Body of pancreas (tissue), 4 donors: ENCODE data around the gene DLGAP1. TPM values are rescaled to one million over a fixed set of nuclear protein-coding genes. Genes with fewer than 3 reads are reported as not detected.

Experiments
- ATAC-seq: fragments of 150-250 bp; one replicate; pipeline ENCODE4 v1.9.1; 2016
- DNase-seq, 4 donors: peaks; one replicate each; pipeline ENCODE4 v3.0.0-alpha.2; 2019
- H3K27ac ChIP-seq, 4 donors: fragments of 200-600 bp; sonication (generic); 1 replicate in 3 of 4; 2 replicates in 1 of 4; pipeline versions ENCODE4 v1.5.1 to v1.6.1; 2016 to 2019; ENCODE audit warnings: mild to moderate bottlenecking in 1 of 4, mixed read lengths in 1 of 4, moderate library complexity in 1 of 4
- H3K27me3 ChIP-seq, 2 donors: fragments of 200-600 bp; sonication (generic); one replicate each; pipeline ENCODE4 v1.6.0; 2016; ENCODE audit warnings: mild to moderate bottlenecking in 1 of 2
- H3K36me3 ChIP-seq, 2 donors: fragments of 200-600 bp; sonication (generic); replicated peaks in 1 of 2; 2 replicates each; pipeline ENCODE4 v1.5.1; 2016; ENCODE audit warnings: low read depth in 2 of 2; ENCODE audit not compliant: insufficient read depth in 1 of 2
- H3K4me1 ChIP-seq: fragments of 200-600 bp; sonication (generic); one replicate; pipeline ENCODE4 v1.6.0; 2016
- H3K4me3 ChIP-seq, 2 donors: fragments of 200-600 bp; sonication (generic); 1 replicate in 1 of 2; 2 replicates in 1 of 2; pipeline ENCODE4 v1.5.1; 2016 to 2019
- H3K9me3 ChIP-seq, 3 donors: fragments of 200-600 bp; sonication (generic); 1 replicate in 2 of 3; 2 replicates in 1 of 3; pipeline ENCODE4 v1.5.1; 2016
- CTCF ChIP-seq, 7 experiments: fragments of 450-650 bp in 4 of 7; fragments of 200-600 bp in 3 of 7; sonication (generic) in 3 of 7; IDR thresholded peaks; one replicate each; pipeline ENCODE4 v1.5.1; 2016 to 2019; ENCODE audit warnings: antibody characterized with exemption in 7 of 7
- POLR2A ChIP-seq, 3 donors: fragments of 450-650 bp; IDR thresholded peaks; one replicate each; pipeline ENCODE4 v1.6.1; 2016; ENCODE audit warnings: antibody characterized with exemption in 3 of 3, mild to moderate bottlenecking in 2 of 3
- WGBS, 2 donors: methylation state at CpG; one replicate each; pipeline ENCODE4 v1.1.5; 2017; 5-methylcytosine and 5-hydroxymethylcytosine counted together
- intact Hi-C: fragments of 100-400 bp; cut with DNase I; formaldehyde crosslinking; loops from one replicate; pipeline ENCODE4 v1.15.1; 2023
- total RNA-seq, 2 donors: library from RNA; depleted of rRNA; stranded (reverse); fragments of >200 nt; gene quantifications; one replicate each; pipeline ENCODE4 v1.1.0, GENCODE V29; 2016

DLGAP1 gene
- total RNA-seq, 2 donors from 2014 or later = 0.52 to 7.9 TPM

- TF ChIP-seq CTCF (IDR thresholded peaks at IDR 0.05) (no peak), POLR2A (IDR thresholded peaks at IDR 0.05) (no peak)
- WGBS, 2 donors = 70 to 71% methylated on average over 4 of the region's 4 CpGs
- intact Hi-C loops = no loop called here
Measured at GRCh38 chr18:3761266-3761665, 693.8 kb downstream of the DLGAP1 start.

GRCh38 chr18:3760741-3761140 lies 694.4 kb downstream of the DLGAP1 start:
- Histone ChIP-seq H3K27ac (no peak overlapping the region), H3K4me3 (no peak overlapping the region), H3K9me3 (no peaks in the 10 kb centered on the region), H3K4me1 (no peaks in the 10 kb centered on the region), H3K36me3 (no peaks in the 10 kb centered on the region), H3K27me3 (no peaks in the 10 kb centered on the region)
- intact Hi-C loops = no loop called here
- 61 to 62% methylated on average over 7 of the region's 7 CpGs for WGBS, 2 donors
- TF ChIP-seq POLR2A (IDR thresholded peaks at IDR 0.05) (no peak), CTCF (IDR thresholded peaks at IDR 0.05) (no peak)
- ATAC-seq (no peak), DNase-seq (no peak)

More at GRCh38 chr18:3761266-3761665, 693.8 kb downstream of the DLGAP1 start:
- H3K4me1 ChIP-seq = no peaks in the 10 kb centered on the region
- no peaks in the 10 kb centered on the region for H3K36me3 ChIP-seq
- no peak overlapping the region for H3K4me3 ChIP-seq
- H3K27ac ChIP-seq = no peak overlapping the region
- no peaks in the 10 kb centered on the region for H3K9me3 ChIP-seq
- no peak for DNase-seq
- ATAC-seq = no peak
- H3K27me3 ChIP-seq = no peaks in the 10 kb centered on the region

- Histone ChIP-seq H3K27ac (no peak overlapping the region), H3K27me3 (no peaks in the 10 kb centered on the region), H3K9me3 (no peaks in the 10 kb centered on the region), H3K4me1 (no peaks in the 10 kb centered on the region), H3K4me3 (no peak overlapping the region), H3K36me3 (no peaks in the 10 kb centered on the region)
- no peak for TF ChIP-seq POLR2A (IDR thresholded peaks at IDR 0.05)
- no peak for TF ChIP-seq CTCF (IDR thresholded peaks at IDR 0.05)
- ATAC-seq (no peak), DNase-seq (no peak)
- 59 to 78% methylated on average over 2 of the region's 2 CpGs for WGBS, 2 donors
- intact Hi-C loops = no loop called here
Measured at GRCh38 chr18:3759099-3759498, 696.0 kb downstream of the DLGAP1 start.

- H3K9me3 ChIP-seq = no peaks in the 10 kb centered on the region
- no peaks in the 10 kb centered on the region for H3K4me1 ChIP-seq
- TF ChIP-seq POLR2A (IDR thresholded peaks at IDR 0.05) (no peak), CTCF (IDR thresholded peaks at IDR 0.05) (no peak)
- H3K4me3 ChIP-seq = no peak overlapping the region
- H3K36me3 ChIP-seq = no peaks in the 10 kb centered on the region
- H3K27ac ChIP-seq = no peak overlapping the region
- H3K27me3 ChIP-seq = no peaks in the 10 kb centered on the region
- ATAC-seq = no peak
- WGBS, 2 donors = 70 to 76% methylated on average over 7 of the region's 7 CpGs
- intact Hi-C loops = no loop called here
- DNase-seq = no peak
Measured at GRCh38 chr18:3758531-3758930, 696.6 kb downstream of the DLGAP1 start.

GRCh38 chr18:3757361-3757760 lies 697.7 kb downstream of the DLGAP1 start:
- DNase-seq (no peak), ATAC-seq (no peak)
- no peaks in the 10 kb centered on the region for H3K9me3 ChIP-seq
- TF ChIP-seq POLR2A (IDR thresholded peaks at IDR 0.05) (no peak), CTCF (IDR thresholded peaks at IDR 0.05) (no peak)
- H3K4me1 ChIP-seq = no peaks in the 10 kb centered on the region
- intact Hi-C loops = no loop called here
- H3K36me3 ChIP-seq = no peaks in the 10 kb centered on the region
- H3K4me3 ChIP-seq = no peak overlapping the region
- H3K27ac ChIP-seq = no peak overlapping the region
- H3K27me3 ChIP-seq = no peaks in the 10 kb centered on the region
- 66 to 72% methylated on average over 3 of the region's 3 CpGs for WGBS, 2 donors
